WI38 (cell line): ENCODE results near the gene ATP5PB.

ENCODE experiments used
- H3K4me3 ChIP-seq: 2 replicates; pipeline ENCODE4 v1.5.1; 2011; ENCODE audit warnings: low read depth, mild to moderate bottlenecking, control low read depth, low read length
- TF ChIP-seq, protein P1 (sequence below): IDR thresholded peaks from 2 replicates; pipeline ENCODE4 v1.5.1; 2012; ENCODE audit warnings: low read depth, mild to moderate bottlenecking, control low read depth, low read length

The ATP5PB gene

DNA sequence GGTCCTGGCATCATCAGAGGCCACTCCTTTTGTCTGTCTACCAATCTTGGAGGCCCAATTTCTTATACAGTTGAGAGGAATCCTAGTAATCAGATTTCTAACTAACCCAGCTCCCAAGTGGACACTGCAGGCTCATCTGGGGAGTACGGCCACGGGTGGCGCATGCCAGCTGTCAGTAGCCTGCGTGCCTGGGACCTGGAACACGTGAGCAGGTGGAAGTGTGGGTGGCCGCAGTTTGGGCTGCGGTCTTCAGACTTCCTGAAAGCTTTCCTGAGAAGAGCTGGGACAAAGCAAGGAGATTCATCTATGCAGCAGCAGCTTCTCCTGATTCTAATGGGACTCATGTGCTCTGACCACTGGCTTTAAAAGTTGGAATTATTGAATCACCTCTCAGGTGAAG is 41.8 kb downstream of the ATP5PB start:
- TF ChIP-seq, protein P1, sequence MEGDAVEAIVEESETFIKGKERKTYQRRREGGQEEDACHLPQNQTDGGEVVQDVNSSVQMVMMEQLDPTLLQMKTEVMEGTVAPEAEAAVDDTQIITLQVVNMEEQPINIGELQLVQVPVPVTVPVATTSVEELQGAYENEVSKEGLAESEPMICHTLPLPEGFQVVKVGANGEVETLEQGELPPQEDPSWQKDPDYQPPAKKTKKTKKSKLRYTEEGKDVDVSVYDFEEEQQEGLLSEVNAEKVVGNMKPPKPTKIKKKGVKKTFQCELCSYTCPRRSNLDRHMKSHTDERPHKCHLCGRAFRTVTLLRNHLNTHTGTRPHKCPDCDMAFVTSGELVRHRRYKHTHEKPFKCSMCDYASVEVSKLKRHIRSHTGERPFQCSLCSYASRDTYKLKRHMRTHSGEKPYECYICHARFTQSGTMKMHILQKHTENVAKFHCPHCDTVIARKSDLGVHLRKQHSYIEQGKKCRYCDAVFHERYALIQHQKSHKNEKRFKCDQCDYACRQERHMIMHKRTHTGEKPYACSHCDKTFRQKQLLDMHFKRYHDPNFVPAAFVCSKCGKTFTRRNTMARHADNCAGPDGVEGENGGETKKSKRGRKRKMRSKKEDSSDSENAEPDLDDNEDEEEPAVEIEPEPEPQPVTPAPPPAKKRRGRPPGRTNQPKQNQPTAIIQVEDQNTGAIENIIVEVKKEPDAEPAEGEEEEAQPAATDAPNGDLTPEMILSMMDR = no peak
- H3K4me3 ChIP-seq = no peak overlapping the region

GRCh38 chr1:111496398-111496797 is 47.1 kb downstream of the ATP5PB start:
- TF ChIP-seq, protein P1 = no peak
- no peak overlapping the region for H3K4me3 ChIP-seq

DNA sequence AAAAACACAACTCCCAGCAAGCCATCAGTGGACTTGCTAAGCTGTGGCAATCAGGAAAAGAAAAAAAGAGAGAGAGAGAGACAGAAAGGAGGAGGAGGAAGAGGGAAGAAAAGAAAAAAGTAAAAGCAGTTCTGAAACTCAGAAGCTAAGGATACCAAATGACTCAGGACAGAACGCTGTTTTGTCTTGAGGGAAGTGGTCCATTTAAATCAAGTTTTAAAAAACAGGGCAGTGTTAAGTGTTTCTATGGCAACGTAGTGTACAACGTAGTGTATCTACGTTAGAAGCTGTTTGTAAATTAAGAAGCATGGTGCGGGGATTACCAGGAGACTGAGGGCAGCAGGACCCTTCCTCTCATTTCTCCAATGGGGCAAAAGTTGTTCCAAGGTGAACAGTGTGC is 48.3 kb downstream of the ATP5PB start:
- H3K4me3 ChIP-seq = no peak overlapping the region
- TF ChIP-seq, protein P1 = no peak

GRCh38 chr1:111499026-111499785 is 49.9 kb downstream of the ATP5PB start:
- TF ChIP-seq, protein P1 = no peak

GRCh38 chr1:111501645-111502044 is 52.4 kb downstream of the ATP5PB start:
- H3K4me3 ChIP-seq = no peak overlapping the region
- TF ChIP-seq, protein P1 = no peak

More at GRCh38 chr1:111499026-111499785, 49.9 kb downstream of the ATP5PB start:
- H3K4me3 ChIP-seq = no peak overlapping the region

- H3K4me3 ChIP-seq = no peak within 1 kb of the TSS
Observed at GRCh38 chr1:111503585-111504060, 54.4 kb downstream of the ATP5PB start, which contains the start of the genes ADORA3 and TMIGD3. ADORA3 (minus strand) TSS chr1:111503633; CDS start chr1:111503354, 279 bp downstream. TMIGD3 (minus strand) TSS chr1:111503633; CDS start chr1:111503354, 279 bp downstream.

GRCh38 chr1:111504097-111504496 is 54.8 kb downstream of the ATP5PB start:
- H3K4me3 ChIP-seq = no peak overlapping the region
- TF ChIP-seq, protein P1 = no peak

More at GRCh38 chr1:111503585-111504060, 54.4 kb downstream of the ATP5PB start, which contains the start of the genes ADORA3 and TMIGD3:
- TF ChIP-seq, protein P1 = no peak
